Thyroid gland (tissue), 4 donors: Measurements from ENCODE around the gene OR52I2.

Source experiments
- CTCF ChIP-seq, 6 experiments: fragments of 200-600 bp in 3 of 6; fragments of 450-650 bp in 3 of 6; sonication (generic) in 3 of 6; IDR thresholded peaks; one replicate each; pipeline ENCODE4 v1.5.1; 2016 to 2019; ENCODE audit warnings: antibody characterized with exemption in 6 of 6, mild to moderate bottlenecking in 2 of 6, inconsistent platforms in 1 of 6, moderate library complexity in 1 of 6
- POLR2A ChIP-seq, 2 donors: fragments of 450-650 bp; IDR thresholded peaks; one replicate each; pipeline ENCODE4 v1.6.1; 2017; ENCODE audit warnings: antibody characterized with exemption in 2 of 2, mild to moderate bottlenecking in 2 of 2, moderate library complexity in 1 of 2

GRCh38 chr11:4605057-4605456 lies 23.5 kb downstream of the OR52I2 start:
- TF ChIP-seq CTCF (IDR thresholded peaks at IDR 0.05) (no peak), POLR2A (IDR thresholded peaks at IDR 0.05) (no peak)
